Right kidney (tissue), 1 donor: ENCODE results near the gene CDKL1.
"Not testable (repeated sequence)": the region's sequence is repeated elsewhere in the genome, so short reads cannot be mapped to it uniquely, and the experiment has no call there.

Experiments used
- DNase-seq: peaks from one replicate; pipeline ENCODE4 v3.0.0-alpha.2; 2016

The CDKL1 gene

GRCh38 chr14:50334211-50334610 lies 62.5 kb downstream of the CDKL1 start:
- DNase-seq = no peak

- DNase-seq = no peak
These were observed 63.6 kb downstream of the CDKL1 start for GRCh38 chr14:50333014-50333509.

DNA sequence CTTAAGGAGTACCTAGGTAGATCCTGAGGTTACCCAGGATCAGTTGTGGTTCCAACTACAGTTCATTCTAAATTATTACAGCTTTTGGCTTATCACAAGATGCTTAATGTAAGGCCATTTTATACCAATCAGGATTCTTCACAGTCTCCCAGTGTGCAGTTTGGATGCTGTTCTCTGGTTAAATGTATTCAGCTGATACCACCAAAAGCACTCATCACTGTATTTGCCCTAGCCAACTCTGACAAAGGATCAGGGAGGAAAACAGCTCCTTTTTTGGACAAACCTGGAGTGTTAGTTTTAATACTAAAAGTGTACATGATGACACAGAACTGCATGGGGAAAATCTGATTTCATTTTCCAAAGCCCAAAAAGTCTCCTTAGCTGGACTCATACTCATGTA lies 65.1 kb downstream of the CDKL1 start:
- no peak for DNase-seq

DNA sequence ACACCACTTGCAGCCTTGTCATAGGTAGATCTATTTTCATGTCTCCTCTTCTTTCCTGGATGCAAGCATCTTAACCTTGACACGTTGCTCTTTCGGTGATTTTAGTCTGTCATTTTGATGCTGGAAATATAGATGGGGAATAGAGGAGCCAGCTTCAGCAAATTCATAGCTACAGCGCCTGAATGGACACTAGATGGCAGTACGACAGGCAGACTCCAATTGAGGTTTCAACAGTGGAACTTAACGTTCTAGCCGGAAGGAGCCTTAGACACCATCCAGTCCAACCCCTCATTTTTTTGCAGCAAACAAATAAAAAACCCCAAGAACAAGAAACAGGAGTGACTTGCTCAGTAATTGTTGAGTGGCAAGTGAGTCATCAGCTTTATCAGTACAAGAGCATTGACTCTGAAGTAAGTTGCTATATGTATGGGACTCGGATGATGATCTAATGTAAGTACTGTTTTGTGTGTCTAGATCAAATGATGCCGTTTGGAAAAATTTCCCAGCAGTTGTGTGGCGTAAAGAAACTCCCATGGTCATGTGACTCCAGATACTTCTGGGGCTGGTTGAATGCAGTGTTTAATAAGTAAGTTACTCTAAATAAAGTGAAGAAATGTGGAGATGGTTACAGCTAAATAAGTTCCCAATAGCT lies 75.5 kb downstream of the CDKL1 start:
- peak; percentile 62 for DNase-seq

DNA sequence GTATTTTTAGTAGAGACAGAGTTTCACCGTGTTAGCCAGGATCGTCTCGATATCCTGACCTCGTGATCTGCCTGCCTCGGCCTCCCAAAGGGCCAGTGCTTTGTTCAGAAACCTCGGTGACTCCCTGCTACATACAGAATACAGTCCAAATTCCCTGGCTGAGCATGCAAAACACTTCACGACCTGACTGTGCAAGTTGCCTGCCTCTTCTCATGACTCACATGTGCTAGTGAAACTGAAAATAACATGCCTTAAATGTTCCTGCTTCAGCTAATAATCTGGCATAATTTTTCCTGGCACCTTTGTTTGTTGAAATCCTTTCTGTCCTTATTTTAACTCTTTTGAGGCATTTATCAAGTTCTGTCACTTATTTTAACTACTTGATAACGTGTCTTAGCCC lies 76.4 kb downstream of the CDKL1 start:
- DNase-seq = no peak

GRCh38 chr14:50319721-50320120 lies 77.0 kb downstream of the CDKL1 start:
- no peak for DNase-seq

DNA sequence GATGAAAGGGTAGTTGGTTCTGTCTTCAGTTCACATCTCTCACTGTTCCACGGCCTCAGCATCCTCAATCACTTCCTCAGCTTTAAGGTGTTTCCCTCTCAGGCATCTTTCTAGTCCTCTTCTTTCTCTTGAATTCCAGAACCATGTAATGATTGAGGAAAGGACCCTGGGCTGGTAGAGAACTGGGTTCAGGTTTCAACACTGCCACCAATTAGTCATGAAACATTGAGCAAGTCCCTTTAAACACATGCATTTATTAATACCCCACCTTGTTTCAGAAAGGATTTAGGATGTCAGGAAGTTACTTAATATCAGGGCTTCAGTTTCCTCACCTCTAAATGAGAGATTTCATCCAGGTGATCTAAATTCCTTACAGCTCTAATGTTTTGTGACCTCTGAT lies 77.4 kb downstream of the CDKL1 start:
- no peak for DNase-seq

DNA sequence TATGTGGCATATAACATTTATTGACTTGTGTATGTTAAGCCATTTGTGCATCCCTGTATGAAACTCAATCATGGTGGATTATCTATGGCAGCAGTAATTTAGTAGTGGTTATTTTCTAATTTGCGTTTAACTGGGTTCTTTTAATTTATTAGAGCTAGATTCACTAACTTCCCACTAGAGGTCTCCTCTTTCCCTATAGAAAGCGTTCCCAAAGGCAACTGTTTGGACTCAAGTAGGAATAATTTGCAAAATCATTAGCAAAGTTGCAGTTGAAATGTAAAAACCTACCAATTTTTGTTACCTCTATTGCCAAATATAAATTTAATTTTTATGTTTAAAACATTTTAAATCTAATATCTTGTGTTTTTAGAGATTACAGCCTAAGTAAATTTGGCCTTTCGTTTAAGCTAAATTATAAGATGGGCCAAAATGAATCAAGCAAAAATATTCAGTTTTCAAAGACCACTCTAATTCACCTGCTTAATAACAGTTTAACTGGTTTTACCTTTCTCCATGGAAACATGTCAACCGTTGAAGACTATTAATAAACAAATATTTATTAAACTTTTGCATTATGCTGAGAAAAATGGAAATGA lies 78.6 kb downstream of the CDKL1 start:
- DNase-seq = no peak

DNA sequence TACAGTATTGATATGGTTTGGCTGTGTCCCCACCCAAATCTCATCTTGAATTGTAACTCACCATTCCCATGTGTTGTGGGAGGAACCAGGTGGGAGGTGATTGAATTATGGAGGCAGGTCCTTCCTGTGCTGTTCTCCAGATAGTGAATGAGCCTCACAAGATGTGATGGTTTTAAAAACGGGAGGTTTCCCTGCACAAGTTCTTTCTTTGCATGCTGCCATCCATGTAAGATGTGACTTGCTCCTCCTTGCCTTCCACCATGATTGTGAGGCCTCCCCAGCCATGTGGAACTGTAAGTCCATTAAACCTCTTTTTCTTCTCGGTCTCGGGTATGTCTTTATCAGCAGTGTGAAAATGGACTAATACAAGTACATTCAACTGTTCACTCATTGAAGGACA lies 82.6 kb downstream of the CDKL1 start:
- DNase-seq = not testable (repeated sequence)

- DNase-seq = no peak
These were observed 84.0 kb downstream of the CDKL1 start for GRCh38 chr14:50312734-50313054.

DNA sequence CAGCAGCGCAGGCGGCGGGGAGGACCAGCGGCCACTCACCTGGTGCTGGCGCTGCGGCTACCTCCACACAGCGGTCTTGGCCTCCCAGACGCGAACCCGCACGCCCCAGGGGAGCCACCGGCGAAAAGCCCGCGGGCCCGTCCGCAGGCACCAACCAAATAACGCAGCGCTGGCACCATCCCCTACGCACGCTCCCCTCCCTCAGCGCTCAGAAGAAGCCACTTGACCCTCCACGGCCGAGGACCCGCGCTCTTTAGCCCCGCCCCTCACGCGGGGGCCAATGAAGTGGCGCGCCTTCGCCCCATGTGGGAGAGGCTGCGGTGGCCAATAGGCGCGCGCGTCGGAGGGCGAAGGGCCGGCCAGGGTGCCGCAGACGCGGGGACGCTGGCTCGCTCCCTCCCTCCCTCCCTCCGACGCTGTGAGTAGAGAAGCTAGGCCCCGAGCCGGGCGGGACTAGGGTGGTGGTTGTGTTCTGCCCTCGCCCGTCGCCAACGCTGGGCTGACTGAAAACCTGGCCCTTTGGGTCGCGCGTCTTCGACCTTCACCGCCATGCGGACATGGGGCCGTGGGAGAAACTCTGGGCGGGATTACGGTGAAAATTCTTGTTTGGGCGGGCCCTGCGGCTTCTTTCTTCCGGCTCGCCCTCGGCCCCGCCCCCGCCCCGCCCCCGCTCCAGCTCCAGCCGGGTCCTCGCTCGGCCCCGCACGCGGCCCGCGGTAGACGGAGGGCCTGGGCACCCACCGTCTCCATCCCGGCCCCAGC lies 84.5 kb downstream of the CDKL1 start, which contains the start of the genes DMAC2L and L2HGDH:
DMAC2L (plus strand) TSS at position 353 of the 762 bp plus-strand sequence. CDS start 9,164 bp downstream, outside the sequence.
L2HGDH (minus strand) TSS at position 258 of the 762 bp plus-strand sequence; CDS start at position 179, 79 bp downstream.
- peak; percentile 99 for DNase-seq

- DNase-seq = no peak
These were observed 85.2 kb downstream of the CDKL1 start for GRCh38 chr14:50311337-50311971.

- DNase-seq = no peak
These were observed 86.2 kb downstream of the CDKL1 start for GRCh38 chr14:50310445-50310844.

DNA sequence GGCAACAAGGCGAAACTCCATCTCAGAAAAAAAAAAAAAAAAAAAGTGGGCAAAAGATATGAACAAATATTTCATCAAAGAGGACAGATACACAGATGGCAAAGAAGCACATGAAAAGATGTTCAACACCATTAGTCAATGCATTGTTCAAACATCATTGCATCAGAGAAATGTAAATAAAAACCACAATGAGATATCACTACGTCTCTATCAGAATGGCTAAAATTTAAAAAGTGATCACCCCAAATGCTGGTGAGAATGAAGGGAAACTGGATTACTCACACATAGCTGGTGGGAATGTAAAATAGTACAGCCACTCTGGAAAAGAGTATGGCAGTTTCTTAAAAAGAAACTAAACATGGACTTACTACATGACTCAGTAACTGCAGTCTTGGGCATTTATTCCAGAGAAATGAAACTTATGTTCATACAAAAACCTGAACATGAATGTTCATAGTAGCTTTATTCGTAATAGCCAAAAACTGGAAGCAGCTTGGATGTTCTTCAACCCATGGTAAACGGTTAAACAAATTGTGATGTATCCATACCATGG lies 88.2 kb downstream of the CDKL1 start:
- no peak for DNase-seq

GRCh38 chr14:50303744-50304471 lies 92.8 kb downstream of the CDKL1 start:
- DNase-seq = no peak

- DNase-seq = no peak
These were observed 94.8 kb downstream of the CDKL1 start for GRCh38 chr14:50301914-50302313.

- DNase-seq = no peak
These were observed 97.1 kb downstream of the CDKL1 start for GRCh38 chr14:50299585-50299984.

GRCh38 chr14:50290306-50290705 lies 106.4 kb downstream of the CDKL1 start:
- no peak for DNase-seq

- no peak for DNase-seq
These were observed 108.5 kb downstream of the CDKL1 start for GRCh38 chr14:50288146-50288545.

GRCh38 chr14:50285861-50286260 lies 110.8 kb downstream of the CDKL1 start:
- DNase-seq = no peak
